HCEC 1CT (cell line): Measurements from ENCODE around the gene CCNB2.
A peak's percentile ranks its signal among the peaks of the same experiment; 100 is the strongest.
"Not testable (repeated sequence)": the region's sequence is repeated elsewhere in the genome, so short reads cannot be mapped to it uniquely, and the experiment has no call there.

Source experiments
- DNase-seq: peaks from one replicate; pipeline ENCODE4 v3.0.0-alpha.2; 2017

CCNB2 gene

DNA sequence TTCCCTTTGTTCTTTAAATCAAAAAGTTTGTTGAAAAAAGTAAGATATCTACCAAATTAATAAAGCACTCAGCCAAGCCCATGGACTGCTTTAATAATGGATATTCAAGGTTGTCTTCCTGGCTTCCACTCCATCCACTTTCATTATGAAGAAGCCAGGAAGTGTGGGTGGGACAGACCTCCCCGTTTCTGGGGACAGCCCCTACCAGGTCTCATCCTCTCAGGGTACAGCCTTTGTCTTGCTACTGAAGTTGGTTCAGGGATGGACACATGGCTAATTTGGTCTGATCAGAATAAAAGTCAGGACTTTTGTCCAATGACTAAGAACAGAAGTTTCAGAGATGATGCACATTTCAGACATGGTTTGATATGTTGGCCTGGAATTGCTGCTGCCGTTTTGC is 32.6 kb downstream of the CCNB2 start:
- no peak for DNase-seq

DNA sequence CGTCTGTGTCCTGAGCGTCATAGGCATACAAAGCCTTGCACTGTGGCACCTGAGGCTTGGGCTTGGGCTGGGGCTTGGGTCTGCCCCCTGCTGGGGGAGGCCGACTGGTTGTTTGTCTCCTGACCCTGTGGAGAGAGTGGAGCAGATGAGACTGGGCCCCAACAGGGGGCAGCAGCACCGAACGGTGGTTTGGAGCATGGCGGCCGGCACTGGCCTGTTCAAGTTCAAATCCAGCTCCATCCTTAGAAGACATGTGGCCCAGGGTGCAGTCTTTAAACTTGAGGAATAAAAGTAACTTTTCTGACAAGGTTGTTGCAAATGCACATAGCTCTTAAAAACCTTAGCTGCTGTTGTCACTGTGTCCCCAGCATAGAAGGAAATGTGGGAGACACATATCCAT is 33.3 kb downstream of the CCNB2 start:
- peak; percentile 39 for DNase-seq

DNA sequence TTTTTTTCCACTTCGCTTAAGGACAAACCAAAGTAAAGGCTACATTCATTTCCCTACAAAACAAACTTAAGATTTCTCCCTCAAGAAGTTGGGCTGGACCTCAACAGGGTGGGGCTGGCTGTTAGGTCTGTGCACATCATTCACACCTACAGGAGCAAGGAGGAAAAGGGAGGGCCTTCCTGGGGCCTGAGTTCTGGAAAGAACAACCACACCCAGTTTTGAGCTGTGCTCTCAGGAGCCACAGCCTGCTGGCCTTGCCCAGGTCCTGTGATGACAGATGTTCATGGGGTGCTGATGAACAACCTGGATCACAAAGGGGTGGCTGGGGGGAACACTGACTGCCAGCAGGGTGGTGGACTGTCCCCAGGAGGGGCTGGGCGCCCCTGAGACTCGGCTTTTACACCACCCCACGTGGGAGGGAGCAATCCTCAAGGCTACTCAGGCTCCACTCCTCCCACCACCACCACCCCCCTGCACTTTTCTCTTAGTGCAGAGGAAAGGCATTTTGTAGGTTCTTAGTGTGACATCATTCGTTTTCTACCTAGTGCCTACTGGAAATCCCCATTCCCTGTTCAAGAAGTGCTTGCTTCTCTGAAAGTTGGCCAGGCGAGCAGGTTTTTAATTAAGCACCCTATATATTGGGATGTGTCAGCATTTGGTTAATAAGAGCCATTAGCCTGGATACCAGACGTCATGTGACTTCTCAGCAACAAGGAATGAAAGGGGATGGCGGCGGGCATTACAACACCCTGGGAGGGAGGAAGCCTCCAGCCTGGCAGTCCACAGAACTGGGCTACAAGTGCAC is 35.7 kb downstream of the CCNB2 start:
- DNase-seq: no peak

DNA sequence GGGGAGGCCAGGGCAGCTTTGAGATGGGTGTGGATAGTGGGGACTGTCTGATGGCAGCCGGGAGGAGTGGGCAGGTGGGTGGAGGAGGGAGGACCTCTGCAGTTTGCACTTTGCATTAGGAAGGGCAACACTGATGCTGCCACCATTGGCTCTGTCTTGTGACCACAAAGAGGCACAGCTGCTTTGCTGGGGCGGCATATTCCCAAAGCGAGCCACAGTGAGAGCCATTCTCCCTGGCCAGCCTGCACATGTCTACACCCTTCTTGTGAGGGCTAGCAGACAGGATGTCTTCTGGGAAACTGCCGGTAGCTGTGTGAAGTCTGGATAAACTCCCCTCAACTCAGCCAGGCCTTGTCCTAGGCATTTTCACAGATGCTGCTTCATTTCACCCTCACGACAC is 38.3 kb downstream of the CCNB2 start:
- no peak for DNase-seq

DNA sequence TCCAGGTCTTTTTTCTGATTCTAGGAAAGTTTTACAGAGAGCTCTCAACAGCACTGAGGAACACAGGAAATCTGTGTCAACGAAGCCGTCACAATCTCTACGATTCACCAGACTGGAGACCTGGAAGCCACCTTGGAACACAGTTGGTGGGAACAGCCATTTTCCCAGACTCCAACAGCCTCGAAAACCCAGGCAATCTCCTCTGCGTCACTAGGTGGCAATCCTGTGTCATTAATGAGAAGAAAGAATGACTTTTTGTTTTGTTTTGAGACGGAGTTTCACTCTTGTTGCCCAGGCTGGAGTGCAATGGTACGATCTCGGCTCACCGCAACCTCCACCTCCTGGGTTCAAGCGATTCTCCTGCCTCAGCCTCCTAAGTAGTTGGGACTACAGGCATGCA is 39.6 kb downstream of the CCNB2 start:
- DNase-seq: not testable (repeated sequence)

DNA sequence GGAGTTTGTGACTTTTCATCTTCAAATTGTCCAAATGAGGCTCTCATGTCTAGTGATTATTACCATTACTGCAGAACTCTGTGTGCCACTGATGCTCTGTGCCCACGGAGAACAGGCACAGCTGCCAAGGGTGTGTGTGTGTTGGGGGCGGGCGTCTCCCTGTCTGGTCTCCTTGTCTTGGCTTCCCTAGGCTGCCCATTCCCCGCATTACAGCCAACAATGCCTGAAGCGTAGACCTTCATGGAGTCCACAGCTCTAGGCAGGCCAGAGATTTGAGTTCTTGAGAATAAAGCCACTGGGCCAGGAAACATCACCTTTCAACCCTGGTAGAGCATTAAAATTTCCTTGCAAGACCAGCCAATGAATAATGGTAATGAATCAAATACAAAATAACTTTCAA is 42.7 kb downstream of the CCNB2 start:
- no peak for DNase-seq

DNA sequence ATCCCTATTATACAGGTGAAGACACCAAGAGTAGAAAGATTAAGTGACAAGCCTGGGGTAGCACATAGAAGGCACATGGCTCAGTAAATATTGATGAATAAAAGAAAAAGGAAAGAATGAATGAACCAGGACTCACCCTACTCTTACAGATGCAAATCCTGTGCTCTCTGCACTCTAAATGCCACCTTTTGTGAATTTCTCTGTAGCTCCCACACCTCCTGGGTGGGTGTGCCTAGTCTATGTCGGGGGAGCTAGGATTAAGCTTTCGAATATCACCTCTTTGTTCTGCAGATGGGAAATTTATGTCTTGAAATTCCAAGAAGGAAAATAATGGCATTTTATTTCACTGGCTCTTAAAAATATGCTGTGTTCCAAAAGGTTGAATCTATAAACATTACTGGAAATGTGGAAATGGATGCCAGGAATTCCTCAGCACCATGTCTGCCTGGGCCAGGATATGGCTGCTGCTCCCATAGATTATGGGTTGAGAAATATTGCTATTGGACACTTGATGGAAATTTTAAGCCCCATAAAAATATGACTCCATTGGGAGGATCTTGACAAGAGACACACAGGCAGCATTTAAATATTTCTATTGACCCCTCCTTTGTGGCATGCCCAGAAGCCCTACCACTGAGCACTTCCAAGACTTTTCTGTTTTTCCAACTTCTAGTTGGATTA is 43.3 kb downstream of the CCNB2 start:
- DNase-seq: no peak

DNA sequence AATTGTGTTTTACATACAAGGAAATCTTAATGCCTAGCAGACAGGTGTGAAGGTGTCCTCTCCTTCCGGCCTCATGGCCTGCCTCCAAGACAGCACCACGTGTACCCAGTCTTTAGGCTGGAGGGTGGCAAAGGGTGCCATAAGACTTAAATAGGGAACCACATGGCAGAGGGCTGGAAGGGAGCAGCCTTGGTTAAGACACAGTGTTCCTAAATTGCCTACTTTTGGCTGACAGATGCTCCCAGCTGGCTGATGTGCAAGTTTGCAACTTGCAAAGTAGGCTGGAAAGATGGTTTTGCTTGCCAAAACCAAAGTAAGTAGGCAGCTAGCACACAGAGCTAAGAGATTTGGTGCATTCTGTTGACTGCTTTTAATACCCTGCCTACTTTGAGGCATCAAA is 45.2 kb downstream of the CCNB2 start:
- DNase-seq: no peak

DNA sequence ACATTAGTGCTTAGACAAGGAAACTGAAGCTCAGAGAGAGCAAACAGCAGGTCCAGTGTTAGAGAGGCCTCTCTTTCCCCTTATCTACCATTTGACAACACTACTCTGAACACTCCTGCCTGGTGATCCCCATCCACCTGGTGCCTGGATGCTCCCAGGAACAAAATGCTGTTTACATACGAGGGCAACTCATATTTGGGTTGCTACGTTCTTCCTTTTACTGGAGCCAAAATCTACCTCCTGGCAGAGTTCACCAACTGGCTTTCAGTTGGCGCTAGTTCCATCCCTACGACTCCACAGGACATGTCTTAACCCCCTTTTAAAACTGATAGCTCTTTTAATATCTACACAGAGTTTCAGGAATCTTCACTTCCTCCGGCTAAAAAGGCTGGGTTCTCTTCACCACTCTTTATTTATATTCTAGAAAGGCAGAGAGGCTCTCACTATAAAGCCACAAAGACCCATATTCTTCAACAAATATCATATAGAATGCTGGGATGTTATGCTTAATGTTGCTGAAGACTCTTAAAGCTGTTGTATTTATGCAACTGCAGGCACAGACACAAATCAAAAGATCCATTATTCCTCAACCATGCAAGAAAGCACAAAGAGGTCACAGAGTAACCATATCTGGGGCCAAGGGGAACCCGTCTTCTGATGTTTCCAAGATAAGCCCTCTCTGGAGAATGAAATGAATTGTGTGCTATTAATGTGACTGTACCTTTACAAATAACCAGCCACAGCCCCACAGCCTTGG is 47.9 kb downstream of the CCNB2 start:
- DNase-seq: no peak

DNA sequence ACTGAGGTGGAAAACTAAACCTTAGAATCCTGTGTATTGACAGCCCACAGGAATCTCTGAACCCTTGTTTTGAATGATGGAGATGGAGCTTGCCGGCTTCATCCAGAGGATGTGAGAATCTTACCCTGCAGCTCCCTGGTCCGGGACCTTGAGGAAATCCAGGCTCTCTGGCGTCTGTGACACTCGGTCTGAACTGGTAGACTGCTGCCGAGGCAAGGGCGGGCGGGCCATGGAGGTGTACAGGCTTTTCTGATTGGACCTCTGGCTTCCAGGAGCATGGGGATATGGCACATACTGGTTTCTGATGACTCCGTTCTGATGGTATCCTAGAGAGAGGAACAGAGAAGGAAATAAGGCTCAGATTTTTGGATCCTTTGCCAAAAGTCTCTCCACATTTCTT is 48.5 kb downstream of the CCNB2 start:
- no peak for DNase-seq

DNA sequence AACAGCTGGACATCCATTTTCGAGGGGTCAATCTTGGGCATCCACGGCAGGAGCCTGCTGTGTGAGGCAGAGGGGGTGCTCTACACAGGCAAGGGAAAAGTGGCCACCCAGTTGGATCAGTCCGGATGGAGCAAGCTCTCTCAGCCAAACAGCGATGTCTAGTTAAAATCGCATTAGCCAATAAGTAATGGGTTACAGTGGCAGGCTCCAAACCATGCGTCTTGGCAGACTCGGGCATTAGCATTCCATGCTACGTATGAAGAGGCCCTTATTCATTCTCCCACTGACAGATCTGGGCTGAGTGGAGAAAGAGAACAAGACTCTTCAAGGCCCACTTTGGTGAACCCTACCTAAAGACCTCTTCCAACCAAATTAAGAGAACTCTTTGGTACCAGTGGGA is 49.3 kb downstream of the CCNB2 start:
- DNase-seq: no peak

DNA sequence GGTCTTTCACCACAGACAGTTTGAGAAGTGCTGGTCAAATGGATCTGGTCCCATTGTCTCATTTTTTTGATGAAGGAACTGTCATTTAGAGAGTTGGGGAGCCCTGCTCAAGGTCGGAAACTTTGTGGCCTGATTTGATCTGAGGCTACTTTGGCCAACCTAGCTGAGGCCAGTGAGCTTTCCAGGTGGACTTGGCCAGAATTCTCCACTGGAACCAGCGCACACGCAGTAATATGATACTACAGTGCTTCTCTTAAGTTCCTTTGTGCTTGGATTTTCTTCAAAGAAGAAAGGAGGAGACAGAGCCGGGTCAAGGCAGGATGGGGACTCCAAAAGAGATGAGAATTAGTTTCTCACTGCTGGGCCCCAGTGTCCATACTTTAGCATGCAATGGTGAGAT is 50.5 kb downstream of the CCNB2 start:
- no peak for DNase-seq

DNA sequence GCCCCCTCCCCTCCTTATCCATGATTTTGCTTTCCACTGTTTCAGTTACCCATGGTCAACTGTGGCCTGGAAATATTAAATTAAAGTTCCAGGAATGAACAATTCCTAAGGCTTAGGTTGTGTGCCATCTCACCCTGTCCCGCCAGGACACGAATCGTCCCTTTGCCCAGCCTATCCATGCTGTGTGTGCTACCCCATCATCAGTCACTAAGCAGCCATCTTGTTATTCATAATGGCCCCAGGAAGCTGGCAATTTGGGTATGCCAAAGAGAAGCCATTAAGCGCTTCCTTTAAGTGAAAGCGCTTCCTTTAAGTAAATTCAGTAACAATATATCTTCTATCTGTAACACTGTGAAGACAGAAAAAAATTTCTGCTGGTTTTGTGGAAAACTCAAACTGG is 52.5 kb downstream of the CCNB2 start:
- DNase-seq: no peak

DNA sequence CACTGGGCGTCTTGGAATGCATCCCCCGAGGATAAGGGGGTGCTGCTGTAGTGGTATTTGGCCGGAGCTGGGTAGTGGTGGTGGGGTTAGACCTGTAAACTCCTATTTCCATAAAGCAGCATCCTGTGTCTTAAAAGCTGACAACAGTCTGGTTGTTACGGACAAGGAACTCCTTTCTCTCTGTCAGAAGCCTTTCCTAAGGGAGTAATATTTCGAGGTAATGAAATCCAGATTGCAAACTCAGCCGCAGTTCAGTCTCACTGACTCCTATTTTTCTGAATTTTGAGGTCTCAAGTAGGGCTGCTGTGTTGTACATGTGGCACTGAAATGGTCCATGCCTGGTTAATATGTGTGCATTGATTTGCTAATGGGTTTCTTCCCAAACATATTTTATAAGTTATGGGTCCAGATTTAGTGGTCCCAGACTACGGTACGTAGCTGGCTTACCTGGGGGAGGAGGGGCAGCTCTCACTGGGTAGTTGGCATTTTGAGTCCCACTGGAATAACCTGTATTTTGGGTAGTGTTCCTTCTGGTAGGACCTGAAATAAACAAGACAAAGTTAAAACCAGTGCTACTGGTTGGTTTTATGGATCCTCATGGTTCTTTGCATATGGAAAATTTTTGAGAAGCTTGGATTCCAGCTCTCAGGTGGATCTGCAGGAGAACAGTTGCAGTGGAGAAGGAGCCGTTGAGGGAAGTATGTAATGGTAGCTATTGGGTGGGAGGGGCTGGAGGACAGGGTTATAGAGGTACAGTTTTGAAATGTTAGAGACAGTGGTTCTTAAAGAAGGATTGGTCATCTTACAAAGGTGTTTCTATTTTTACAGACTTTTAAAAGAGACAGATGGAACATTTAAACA is 53.1 kb downstream of the CCNB2 start:
- no peak for DNase-seq

DNA sequence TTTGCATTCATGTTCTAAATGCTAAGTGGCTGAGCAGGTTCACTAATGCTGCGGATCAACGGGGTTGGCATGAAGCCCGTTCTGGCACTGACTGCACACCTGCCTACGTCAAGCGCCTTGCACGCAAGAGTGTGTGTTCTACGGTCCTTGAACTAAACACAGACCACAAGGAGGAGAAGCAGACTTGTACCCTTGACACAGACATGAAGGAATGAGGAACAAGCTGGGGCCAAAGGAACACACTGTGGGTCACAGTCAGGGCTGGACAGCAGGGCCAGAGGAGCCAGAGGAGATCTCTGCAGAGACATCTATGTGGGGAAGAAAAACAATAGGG is 53.7 kb downstream of the CCNB2 start:
- DNase-seq: no peak

DNA sequence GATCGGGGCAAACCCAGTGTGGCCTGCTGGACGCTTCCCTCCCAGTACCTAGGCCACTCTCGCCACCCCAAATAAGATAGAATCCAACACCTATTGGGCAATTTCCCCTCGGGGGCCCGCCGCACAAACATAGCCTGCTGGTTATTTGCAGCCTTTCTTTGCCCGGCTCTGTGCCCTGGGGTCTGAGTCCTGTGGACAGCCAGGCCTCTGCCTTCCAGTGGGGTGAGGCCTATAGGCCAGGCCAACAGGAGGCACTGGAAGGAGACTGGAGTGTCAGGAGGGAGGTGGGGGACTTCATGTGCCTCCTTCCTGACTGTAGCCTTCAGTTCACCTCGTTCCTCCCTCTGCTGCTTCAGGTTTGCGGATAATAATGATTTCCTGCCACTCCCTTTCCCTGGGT is 54.3 kb downstream of the CCNB2 start:
- DNase-seq: no peak

DNA sequence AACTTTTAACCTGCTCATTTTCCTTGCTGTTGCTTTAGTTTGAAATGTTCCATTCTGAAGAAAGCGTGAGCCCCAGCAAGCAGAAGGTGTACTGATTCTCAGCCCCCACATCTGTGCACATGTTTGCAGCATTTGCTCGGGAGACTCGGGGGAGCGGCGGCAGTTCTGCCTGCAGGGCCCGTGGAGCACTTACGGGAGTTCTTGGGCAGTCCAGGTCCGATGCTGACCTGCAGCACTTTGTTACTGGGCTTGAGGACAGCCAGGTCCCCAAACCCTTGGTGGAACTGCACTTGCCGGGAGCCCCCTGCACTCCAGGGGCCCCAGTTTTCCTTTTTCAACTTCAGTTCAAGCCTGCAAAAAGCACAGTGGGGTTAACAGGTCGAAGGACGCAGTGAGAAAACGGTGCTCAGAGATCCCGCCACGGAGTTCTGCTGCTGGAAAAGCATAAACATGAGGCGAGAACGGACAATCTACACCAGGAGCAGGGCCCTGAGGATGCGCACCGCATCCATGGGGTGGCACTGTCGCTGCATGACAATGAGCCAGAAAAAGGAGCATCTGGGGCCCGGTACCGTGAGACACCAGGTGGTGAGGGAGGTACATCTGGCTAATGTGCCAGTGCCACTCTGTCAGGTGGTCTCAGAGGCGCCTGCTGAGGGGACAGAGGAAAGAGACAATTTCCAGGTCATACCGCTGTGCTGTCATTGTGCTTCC is 56.1 kb downstream of the CCNB2 start:
- DNase-seq: no peak

DNA sequence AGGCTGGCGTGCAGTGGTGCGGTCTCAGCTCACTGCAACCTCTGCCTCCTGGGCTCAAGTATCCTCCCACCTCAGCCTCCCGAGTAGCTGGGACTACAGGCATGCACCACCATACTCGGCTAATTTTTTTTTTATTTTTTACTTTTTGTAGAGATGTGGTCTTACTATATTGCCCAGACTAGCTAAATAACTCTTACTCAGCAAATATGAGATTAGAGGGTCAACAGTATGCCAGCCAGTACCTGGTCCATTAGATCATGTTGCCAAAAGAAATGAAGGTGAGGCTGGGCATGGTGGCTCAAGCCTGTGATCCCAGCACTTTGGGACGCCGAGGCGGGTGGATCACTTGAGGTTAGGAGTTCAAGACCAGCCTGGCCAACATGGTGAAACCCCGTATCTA is 57.1 kb downstream of the CCNB2 start:
- not testable (repeated sequence) for DNase-seq

DNA sequence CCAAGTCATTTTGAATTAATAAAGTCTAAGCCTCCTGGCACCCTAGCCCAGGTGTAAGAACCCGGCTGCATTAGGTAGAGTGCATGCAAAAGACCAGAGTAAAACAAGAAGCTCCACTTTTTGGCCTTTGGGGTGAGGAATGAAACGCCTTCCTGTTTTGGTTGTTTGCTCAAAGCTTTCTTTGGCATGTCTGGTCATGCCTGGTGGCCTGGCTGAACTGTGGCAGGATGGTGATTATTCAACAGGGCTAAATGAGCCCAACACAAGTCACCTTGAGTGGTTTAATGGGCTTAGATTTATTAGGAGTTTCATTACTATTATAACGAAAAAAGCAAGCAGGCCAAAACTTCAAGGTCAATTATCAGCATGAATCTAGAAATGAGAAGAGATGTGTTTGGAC is 60.8 kb downstream of the CCNB2 start:
- no peak for DNase-seq

DNA sequence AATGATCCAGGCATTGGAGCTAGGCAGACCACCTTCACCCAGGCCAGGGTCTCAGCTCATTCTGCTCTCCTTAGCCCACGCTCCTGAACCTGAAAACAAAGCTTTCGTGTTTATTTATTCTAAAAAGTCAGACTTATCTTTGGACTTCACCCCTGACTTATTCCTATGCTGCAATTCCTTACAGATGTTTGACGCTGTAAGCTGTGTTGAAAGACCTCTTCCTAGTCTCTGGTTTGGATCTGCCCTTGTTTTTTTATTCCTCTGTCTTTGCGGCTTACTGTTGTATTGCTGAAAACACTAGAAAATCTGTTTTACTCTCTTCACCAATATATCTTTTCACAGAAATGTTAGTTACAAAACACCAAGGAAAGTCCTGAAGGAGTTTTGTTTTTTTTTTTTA is 61.2 kb downstream of the CCNB2 start:
- DNase-seq: no peak

DNA sequence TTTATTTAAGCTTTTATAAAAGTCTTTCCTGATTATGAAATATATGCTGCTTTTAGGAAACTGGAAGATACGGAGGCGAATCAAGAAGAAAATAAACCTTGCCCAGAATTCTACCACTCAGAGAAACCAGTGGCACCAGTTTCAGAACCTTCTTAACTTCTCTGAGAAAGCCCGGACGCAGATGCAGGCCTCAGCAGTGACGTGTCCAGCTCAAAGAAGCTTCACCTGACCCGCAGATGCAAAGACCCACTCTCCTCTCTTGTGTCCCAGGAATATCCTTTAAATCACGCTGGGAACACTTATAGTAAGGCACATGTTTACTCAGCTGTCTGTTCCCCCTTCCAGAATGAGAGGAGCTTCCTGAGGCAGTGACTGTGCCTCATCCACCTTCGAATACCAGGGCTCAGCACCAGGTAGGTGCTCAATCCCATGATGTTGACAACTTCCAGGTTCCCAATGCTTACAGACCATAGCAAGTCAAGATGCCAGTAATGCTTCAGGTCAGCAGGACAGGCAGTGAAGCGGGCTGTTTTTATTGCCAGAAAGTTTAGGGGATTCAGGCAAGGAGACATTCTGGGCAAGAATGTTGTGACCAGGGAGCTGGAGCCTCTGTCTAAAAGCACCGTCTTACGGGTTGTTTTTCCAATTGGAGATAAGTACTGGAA is 61.8 kb downstream of the CCNB2 start:
- DNase-seq: no peak

DNA sequence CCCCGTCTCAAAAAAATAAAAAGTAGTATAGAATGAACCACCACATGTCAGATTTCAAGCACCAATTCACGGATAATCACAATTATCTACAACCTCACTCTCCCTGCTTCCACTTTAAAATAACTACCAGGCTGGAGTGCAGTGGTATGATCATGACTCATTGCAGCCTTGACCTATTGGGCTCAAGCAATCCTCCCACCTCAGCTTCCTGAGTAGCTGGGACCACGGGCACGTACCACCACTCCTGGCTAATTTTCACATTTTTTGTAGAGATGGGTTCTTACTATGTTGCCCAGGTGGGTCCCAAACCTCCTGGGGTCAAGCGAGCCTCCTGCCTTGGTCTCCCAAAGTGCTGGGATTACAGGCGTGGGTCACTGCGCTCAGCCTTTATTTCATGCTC is 63.6 kb downstream of the CCNB2 start:
- peak; percentile 70 for DNase-seq
